ENCODE measurements around the gene NOTUM.

DNA sequence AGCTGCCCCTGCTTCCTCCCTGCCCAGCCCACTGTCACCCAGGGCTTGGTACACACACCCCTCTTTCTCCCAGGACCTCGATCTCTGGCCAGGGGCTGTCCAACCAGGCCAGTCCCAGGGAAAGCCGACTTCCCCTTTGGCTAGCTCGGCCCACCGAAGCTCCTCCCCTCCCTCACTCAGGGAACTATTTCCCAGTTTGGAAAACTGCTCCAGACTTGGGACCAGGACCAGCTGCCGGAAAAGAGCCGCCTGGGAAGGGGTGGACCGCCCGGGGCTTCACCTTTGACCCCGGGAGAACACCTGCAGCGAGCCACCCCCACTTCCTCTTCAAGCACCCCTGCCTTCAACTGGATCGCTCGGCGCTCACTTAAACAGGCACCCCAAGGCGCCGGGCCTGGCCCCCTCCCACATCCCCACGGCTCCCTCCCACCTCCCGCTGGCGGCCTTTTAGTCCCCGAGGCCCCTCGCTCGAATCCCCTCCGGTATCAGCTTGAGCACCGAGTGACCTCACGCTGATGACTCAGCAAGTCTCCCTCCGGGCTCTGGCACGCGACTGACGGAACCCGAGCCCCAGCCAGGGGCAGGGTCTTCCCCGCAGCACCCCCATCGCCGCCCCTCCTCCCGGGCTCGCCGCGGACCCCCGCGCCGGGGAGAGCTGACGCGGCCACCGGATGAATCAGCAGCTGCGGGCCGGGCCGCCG lies 34.4 kb downstream of the NOTUM start:
- TF ChIP-seq, protein P1, sequence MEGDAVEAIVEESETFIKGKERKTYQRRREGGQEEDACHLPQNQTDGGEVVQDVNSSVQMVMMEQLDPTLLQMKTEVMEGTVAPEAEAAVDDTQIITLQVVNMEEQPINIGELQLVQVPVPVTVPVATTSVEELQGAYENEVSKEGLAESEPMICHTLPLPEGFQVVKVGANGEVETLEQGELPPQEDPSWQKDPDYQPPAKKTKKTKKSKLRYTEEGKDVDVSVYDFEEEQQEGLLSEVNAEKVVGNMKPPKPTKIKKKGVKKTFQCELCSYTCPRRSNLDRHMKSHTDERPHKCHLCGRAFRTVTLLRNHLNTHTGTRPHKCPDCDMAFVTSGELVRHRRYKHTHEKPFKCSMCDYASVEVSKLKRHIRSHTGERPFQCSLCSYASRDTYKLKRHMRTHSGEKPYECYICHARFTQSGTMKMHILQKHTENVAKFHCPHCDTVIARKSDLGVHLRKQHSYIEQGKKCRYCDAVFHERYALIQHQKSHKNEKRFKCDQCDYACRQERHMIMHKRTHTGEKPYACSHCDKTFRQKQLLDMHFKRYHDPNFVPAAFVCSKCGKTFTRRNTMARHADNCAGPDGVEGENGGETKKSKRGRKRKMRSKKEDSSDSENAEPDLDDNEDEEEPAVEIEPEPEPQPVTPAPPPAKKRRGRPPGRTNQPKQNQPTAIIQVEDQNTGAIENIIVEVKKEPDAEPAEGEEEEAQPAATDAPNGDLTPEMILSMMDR (conservative IDR thresholded peaks at IDR 0.05; ENCODE audit: low read depth, low read length), result no peak
- TF ChIP-seq EZH2phosphoT487 (IDR thresholded peaks at IDR 0.05; ENCODE audit: borderline replicate concordance, low read length), result no peak
